WERI-Rb-1 (cell line): ENCODE results near the gene NES.

Experiments
- DNase-seq: peaks from one replicate; pipeline ENCODE4 v3.0.0-alpha.2; 2020
- H3K27ac ChIP-seq: fragments of 250-450 bp; sonication (Bioruptor Pico); 2 replicates; pipeline ENCODE4 v1.5.1; 2020; ENCODE audit warnings: mild to moderate bottlenecking, moderate library complexity
- H3K27me3 ChIP-seq: fragments of 250-450 bp; sonication (Bioruptor Pico); 2 replicates; pipeline ENCODE4 v1.5.1; 2021; ENCODE audit warnings: mild to moderate bottlenecking, low read depth, moderate library complexity; ENCODE audit not compliant: insufficient read depth, severe bottlenecking
- H3K36me3 ChIP-seq: fragments of 250-450 bp; sonication (Bioruptor Pico); 2 replicates; pipeline ENCODE4 v1.5.1; 2020; ENCODE audit warnings: mild to moderate bottlenecking, moderate library complexity
- H3K4me3 ChIP-seq: 2 replicates; pipeline ENCODE4 v1.5.1; 2011; ENCODE audit warnings: low read depth, mild to moderate bottlenecking, control low read depth, low read length
- H3K9me3 ChIP-seq: fragments of 250-450 bp; sonication (Bioruptor Pico); 2 replicates; pipeline ENCODE4 v1.5.1; 2021; ENCODE audit warnings: mild to moderate bottlenecking, moderate library complexity; ENCODE audit not compliant: severe bottlenecking
- TF ChIP-seq, protein P1 (sequence below): IDR thresholded peaks from 2 replicates; pipeline ENCODE4 v1.5.1; 2011; ENCODE audit warnings: low read depth, mild to moderate bottlenecking, control low read depth, inconsistent platforms, low read length

Gene NES

DNA sequence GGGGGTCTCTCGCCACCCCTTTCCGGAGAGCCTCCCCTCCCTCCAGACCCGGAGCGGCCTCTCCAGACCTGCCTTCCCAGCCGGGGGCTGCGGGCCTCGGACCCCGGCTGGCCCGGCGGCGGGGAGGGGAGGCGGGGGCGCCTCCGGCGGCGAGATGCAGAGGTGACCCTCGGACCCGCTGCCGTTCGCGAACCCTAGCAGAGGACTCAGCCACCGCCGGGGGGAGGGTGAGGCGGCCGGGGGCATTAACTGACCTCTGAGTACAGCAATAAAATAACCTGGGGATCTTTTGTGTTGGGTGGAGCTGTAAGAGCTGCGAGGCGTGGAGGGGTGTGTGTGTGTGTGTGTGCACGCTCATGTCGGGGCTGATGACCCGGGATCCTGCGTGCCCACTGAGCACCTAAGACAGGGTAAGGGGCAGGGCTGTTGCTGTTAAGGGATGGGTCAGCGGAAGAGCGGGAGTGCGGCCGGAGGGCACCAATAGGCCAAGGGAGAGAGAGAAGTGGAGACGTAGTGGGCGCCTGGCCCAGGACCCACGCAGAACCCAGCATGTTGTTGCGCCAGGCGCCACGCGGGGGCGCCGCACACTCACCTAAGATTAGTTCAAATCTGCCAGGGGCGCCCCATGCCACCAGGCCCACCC, 51.6 kb downstream of the NES start:
- Histone ChIP-seq H3K27me3 (peaks cover 15% of the 10 kb centered on the region), H3K27ac (no peak overlapping the region; the same call in 1 of the 2 replicates), H3K9me3 (no peaks in the 10 kb centered on the region), H3K36me3 (no peaks in the 10 kb centered on the region), H3K4me3 (peak overlapping the region; percentile 58)
- peak; percentile 83 for DNase-seq
- TF ChIP-seq, protein P1, sequence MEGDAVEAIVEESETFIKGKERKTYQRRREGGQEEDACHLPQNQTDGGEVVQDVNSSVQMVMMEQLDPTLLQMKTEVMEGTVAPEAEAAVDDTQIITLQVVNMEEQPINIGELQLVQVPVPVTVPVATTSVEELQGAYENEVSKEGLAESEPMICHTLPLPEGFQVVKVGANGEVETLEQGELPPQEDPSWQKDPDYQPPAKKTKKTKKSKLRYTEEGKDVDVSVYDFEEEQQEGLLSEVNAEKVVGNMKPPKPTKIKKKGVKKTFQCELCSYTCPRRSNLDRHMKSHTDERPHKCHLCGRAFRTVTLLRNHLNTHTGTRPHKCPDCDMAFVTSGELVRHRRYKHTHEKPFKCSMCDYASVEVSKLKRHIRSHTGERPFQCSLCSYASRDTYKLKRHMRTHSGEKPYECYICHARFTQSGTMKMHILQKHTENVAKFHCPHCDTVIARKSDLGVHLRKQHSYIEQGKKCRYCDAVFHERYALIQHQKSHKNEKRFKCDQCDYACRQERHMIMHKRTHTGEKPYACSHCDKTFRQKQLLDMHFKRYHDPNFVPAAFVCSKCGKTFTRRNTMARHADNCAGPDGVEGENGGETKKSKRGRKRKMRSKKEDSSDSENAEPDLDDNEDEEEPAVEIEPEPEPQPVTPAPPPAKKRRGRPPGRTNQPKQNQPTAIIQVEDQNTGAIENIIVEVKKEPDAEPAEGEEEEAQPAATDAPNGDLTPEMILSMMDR = peak; percentile 94

DNA sequence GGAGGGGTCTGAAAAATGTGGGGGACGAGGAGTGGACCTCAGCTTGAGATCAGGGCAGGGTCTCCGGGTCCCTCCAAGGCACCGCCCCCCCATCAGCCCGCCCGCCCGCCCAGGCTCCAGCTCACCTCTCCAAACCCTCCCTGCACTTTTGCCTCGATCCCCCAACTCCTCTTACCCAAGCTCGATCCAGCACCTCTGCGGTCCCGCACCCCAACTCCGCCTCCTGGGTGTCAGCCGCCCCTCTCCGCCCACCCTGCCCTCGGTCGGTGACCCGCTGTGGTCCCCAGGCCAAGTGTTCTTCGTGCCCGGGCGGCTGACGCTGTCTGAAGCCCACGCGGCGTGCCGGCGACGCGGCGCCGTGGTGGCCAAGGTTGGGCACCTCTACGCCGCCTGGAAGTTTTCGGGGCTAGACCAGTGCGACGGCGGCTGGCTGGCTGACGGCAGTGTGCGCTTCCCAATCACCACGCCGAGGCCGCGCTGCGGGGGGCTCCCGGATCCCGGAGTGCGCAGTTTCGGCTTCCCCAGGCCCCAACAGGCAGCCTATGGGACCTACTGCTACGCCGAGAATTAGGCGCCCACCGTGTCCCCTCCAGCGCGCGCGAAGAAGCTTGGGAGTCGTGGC, 52.3 kb downstream of the NES start:
- H3K9me3 ChIP-seq = no peaks in the 10 kb centered on the region
- H3K4me3 ChIP-seq = peak overlapping the region; percentile 58
- TF ChIP-seq, protein P1 = 0 out of 2 replicates have a peak, but pooled peaks have one; percentile 9
- peaks cover 15% of the 10 kb centered on the region for H3K27me3 ChIP-seq
- no peak overlapping the region; the same call in 1 of the 2 replicates for H3K27ac ChIP-seq
- DNase-seq = peak; percentile 55
- no peaks in the 10 kb centered on the region for H3K36me3 ChIP-seq

DNA sequence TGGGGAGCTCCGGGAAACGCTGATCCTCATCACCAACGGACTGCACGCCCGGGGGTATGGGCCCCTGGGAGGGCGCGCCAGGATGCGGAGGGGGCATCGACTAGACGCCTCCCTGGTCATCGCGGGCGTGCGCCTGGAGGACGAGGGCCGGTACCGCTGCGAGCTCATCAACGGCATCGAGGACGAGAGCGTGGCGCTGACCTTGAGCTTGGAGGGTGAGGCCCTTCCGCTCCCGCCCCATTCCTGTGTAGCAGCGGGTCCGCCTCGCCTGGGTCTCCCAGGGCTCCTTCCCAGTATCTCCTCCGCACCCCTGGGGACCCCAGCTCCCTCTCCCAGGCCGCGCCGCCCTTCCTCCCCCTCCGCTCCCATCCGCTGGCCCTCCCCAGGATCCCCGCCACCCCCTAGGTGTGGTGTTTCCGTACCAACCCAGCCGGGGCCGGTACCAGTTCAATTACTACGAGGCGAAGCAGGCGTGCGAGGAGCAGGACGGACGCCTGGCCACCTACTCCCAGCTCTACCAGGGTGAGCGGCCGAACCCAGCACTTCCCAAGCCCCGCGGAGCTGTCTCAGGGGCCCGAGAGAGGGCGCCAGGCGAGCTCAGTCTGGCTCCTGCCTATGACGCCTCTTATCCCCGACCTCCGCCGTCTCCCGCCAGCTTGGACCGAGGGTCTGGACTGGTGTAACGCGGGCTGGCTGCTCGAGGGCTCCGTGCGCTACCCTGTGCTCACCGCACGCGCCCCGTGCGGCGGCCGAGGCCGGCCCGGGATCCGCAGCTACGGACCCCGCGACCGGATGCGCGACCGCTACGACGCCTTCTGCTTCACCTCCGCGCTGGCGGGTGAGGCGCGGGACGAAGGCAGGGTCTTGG, 53.0 kb downstream of the NES start:
- no peak overlapping the region for H3K27ac ChIP-seq
- peak overlapping the region; percentile 58 for H3K4me3 ChIP-seq
- TF ChIP-seq, protein P1 = peak; percentile 91
- no peaks in the 10 kb centered on the region for H3K36me3 ChIP-seq
- H3K9me3 ChIP-seq = no peaks in the 10 kb centered on the region
- peak; percentile 95 for DNase-seq
- H3K27me3 ChIP-seq = peaks cover 15% of the 10 kb centered on the region

DNA sequence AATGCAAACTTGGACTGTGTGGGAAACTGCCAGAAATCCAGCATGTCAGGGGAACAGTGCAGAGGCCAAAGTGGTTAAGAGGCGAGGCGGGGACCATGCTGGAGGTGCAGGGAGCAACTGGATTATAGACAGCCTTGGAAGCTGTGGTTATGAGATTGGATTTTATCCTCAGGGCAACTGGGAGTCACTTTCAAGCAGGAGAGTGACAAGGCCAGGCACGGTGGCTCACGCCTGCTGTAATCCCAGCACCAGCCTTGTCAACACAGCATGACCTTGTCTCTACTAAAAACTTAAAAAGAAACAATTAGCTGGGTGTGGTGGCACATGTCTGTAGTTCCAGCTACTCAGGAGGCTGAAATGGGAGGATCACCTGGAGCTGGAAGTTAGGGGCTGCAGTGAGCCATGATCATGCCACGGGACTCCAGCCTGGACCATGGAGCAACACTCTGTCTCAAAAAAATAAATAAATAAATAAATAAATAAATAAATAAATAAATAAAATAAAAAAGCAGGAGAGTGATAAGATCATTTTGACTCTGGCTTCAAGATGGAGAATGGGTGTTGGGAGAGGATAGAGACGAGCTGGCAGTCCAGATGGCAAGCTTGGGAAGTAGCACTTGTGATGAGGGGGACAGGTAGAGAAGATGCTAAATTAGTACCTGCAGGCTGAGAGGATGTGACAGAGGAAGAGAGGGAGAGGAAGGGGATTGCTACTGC, 54.5 kb downstream of the NES start:
- TF ChIP-seq, protein P1 = no peak
- no peak for DNase-seq
- Histone ChIP-seq H3K27ac (no peak overlapping the region), H3K9me3 (no peaks in the 10 kb centered on the region), H3K36me3 (no peaks in the 10 kb centered on the region), H3K27me3 (peaks cover 15% of the 10 kb centered on the region), H3K4me3 (no peak overlapping the region)

DNA sequence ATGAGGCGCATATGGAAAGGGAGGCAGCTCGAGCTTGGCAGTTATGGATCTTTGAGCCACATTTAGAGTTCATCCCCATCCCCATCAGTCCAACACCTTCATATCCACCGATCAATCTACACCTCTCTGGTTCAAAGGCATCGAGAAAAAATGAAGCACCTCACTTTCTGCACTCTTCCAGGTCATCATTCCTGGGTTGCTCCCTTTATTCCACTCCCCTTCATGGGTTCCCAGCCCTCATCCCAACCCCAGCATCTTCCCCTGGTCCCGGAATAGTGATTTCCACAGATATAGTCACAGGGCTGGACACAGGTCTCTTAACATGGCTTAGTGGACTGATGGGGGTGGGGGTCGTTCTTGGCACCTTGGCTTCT, 57.6 kb downstream of the NES start:
- H3K36me3 ChIP-seq = no peaks in the 10 kb centered on the region
- H3K9me3 ChIP-seq = no peaks in the 10 kb centered on the region
- TF ChIP-seq, protein P1 = no peak
- no peak overlapping the region for H3K4me3 ChIP-seq
- DNase-seq = no peak
- no peak overlapping the region for H3K27ac ChIP-seq
- peaks cover 6% of the 10 kb centered on the region for H3K27me3 ChIP-seq
